Activated T-cell treated with anti-CD3 and anti-CD28 coated beads for 1 hour (primary cell): ENCODE data around the gene STX2.
A peak's percentile ranks its signal among the peaks of the same experiment; 100 is the strongest.

Experiments
- DNase-seq: peaks from one replicate; pipeline ENCODE4 v3.0.0-alpha.2; 2020; ENCODE audit warnings: low read depth

The STX2 gene

DNA sequence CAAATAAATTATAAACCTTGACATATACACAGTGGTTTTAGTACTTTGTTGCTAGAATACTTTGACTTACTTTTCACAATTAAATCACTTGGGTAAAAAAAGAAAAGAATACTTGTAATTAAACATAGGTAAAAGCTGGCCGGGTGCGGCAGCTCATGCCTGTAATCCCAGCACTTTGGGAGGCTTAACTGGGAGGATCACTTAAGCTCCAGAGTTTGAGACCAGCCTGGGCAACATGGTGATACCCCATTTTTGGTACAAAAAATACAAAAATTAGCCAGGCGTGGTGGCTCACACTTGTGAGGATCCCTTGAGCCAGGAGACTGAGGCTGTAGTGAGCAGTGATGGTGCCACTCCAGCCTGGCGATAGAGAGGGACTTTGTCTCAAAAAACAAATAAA lies 7.8 kb downstream of the STX2 start:
- no peak for DNase-seq

GRCh38 chr12:130830246-130830551 lies 8.9 kb downstream of the STX2 start:
- DNase-seq: no peak

- no peak for DNase-seq
Measured at GRCh38 chr12:130829391-130830245, 9.4 kb downstream of the STX2 start.

GRCh38 chr12:130828895-130829294 lies 10.2 kb downstream of the STX2 start:
- no peak for DNase-seq

DNA sequence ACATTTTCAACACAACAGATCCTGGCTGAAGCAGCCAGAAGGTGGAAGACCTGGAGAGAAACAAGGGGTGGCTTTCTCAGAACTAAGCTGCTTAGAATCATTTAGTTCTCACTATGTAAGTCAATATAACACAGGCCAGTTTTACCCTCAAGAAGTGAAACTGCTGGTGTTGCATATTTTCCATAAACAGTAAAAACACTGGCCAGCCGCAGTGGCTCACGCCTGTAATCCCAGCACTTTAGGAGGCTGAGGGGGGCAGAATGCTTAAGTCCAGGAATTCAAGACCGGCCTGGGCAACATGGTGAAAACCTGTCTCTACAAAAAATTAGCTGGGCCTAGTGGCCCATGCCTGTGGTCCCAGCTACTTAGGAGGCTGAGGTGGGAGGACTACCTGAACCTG lies 11.6 kb downstream of the STX2 start:
- DNase-seq: no peak

GRCh38 chr12:130826151-130826801 lies 12.8 kb downstream of the STX2 start:
- peak; percentile 62 for DNase-seq

DNA sequence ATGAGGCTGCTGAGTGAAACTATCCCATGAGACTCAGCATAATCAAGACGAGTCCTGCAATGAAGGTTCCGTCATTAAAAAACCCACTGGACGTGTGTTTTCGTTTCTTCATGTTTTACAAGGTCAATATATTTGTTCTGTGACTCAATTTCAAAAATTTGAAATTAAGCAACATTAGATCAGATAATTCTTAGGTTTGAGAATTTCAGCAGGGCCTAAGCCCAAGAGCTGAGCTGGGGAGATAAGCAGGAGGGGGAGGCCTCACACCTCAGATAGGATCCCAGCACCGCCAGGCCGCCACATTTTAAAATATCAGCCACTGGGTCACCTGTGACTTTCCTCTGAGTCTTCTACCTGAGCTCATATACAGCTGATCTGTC lies 13.3 kb downstream of the STX2 start:
- DNase-seq: no peak

DNA sequence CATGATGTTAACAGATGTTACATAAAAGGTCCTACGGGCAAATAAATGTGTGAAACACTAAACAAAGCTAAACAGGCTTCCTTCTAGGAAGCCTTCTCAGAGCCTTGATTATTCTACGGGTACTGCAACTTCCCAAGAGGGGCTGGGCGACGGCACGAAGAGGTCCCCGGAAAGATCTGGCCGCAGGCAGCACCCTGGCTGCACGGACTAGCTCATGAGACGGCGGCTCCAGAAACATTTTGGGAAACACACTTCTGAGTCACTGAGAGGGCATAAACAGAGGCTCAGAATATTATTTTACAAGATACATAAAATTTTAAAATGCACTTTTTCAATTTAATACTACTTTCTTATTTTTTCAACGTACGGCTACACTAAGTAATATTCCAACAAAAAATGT lies 19.4 kb downstream of the STX2 start:
- DNase-seq: no peak

DNA sequence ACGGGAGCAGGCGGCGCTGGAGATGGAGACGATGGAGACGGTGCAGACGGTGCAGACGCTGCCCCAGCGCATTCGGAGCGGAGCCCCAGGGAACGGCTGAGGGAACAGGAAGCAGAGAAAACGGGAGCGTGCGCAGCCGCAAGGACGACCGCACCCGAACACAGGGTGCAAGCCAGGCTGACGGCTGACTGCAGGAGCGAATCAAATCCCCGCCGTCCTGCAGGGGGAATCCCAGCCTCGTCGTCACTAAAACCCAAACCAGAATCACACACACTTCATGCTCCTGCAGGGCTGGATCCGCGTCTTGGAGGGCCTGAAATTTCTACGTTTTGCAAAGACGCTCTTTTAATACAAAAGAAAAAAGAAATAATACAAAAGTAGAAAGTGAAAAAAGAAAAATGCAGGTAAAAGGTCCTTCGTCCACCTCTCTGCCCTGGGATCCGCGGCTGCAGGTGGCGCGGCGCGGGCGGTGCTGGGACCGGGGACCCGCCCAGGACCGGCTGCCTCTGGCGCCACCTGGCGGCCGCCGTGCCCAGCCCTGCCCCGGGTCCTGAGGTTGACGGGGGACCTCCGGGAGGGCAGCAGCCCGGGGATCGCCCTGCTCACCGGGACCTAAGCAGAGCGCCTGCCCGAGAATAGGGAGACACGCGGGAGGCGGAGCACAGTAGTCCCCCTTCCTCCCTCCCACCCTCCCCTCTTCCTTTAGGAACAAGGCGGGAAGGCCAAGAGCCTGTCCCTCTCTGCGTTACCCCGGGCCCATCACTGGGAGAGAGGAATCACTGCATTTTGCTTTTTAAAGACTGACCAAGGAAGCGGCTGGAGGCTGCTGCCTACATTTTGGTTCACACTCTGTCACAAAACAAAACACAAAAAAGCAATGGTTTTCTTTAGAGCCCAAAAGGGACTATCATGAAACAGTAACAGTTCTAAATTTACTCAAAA lies 20.1 kb downstream of the STX2 start:
- DNase-seq: peak; percentile 69

DNA sequence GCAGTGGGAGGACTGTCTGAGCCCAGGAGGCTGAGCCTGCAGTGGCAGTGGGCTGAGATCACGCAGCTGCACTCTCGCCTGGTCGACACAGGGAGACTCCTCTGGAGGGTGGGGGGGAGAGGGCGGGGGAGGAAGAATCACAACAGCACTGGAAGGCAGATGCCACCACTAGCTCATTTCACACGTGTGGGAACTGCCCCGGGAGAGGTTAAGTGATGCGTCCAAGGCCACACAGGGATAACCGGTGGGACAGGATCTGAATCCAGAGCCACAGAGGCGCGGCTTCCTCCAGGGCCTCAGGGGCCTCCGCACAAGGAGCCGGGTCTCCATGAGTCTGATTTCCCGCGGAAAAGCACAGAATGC lies 20.8 kb downstream of the STX2 start:
- DNase-seq: no peak

DNA sequence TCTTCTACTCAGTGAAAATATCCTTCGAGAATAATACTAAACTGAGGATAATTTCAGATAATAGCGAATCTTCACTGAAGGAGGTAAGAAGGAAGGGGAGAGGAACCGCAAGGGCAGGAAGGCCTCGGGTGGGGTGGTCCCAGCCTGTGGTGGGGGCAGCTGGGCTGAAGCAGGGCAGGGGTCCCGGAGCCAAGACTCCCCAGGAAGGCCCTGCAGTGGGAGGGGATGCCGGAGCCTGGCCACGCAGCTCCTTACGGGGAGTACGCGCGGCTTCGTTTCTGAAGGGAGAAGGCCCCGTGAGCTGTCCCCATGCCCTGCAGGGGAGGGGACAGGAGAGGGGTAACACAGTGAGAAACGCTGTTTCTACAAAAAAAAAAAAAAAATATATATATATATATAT lies 21.2 kb downstream of the STX2 start:
- DNase-seq: no peak

DNA sequence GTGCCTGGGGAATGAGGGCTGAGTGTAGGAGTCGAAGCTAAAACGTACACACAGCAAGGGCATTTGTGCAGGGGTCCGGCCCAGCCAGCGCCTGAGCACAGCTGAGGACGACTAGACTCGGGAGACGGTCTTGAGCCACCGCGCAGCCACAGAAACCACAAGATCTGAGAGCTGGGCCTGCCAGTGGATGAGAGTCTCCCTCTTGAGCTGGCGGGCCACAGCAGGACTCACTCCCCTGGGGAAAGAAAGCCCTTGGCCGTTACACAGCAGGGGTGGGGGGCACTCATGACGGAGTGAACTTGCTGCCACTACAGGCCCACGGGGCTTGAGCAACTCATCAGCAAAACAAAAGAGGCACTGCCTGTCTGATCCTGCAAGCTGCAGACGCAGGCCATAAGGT lies 23.0 kb downstream of the STX2 start:
- no peak for DNase-seq

DNA sequence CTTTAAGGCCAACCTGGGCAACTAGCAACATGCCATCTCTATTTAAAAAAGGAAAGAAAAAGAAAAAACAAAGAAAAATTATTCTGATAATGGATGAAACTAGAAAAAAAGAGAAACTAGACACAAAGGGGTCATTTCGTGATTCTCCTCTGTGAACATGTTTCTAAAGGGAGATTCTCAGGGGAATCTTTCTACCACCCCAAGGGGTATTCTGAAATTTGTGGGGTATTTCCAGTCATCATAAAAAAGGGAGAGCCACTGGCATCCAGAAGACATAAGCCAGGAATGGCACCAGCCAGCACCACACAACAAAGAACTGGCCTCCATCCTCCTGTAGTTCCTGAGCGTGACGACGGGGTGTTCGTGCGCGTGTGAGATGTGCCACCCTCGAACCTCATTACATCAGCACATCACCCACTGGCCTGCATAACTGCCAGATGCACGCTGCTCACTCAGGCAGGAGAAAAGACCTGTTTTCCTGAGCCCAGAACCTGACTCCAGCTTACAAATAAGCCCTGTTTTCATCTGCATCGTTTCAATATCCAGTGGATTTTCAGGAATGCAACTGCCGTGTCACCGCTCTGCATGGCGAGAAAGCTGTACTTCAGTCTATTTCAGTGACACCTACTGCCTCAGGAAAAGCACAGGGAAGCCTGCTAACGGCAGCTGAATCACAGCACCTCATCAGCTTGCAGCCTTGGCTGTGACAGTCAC lies 23.9 kb downstream of the STX2 start:
- DNase-seq: no peak

DNA sequence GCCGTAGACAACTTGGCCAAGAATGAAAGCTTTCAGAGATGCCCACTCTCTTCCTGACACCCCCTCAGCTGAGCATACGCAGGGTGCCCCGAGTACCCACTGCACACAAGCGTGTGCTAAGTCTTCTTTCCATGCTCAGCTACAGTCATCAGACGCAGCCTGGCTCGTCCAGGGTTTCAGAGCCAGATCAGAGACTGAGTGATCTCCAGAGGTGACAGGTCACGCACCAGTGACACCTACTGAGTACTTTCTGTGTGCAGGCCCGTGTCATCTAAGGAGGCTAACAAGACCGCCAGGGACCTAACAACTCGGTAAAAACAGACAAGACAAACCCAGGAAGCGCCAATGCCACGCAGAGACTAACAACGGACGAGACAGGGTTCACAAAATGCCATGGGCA lies 25.1 kb downstream of the STX2 start:
- no peak for DNase-seq

- no peak for DNase-seq
Measured at GRCh38 chr12:130813436-130813835, 25.6 kb downstream of the STX2 start.

DNA sequence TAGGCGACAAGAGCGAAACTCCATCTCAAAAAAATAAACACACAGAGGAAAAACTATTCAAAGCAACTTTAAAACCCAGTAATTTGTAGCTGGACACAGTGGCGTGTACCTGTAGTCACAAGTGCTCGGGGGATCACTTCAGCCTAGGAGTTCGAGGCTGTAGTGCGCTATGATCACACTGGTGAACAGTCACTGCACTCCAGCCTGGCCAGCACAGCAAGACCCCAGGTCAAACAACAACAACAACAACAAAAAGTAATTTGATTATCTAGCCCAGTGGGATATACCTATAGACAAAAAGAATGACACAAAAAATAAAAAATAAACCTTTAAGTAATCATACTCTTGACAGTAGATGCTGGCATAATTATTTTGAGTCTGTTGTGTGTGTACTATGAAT lies 29.3 kb downstream of the STX2 start:
- DNase-seq: no peak

GRCh38 chr12:130807309-130807708 lies 31.7 kb downstream of the STX2 start:
- no peak for DNase-seq

DNA sequence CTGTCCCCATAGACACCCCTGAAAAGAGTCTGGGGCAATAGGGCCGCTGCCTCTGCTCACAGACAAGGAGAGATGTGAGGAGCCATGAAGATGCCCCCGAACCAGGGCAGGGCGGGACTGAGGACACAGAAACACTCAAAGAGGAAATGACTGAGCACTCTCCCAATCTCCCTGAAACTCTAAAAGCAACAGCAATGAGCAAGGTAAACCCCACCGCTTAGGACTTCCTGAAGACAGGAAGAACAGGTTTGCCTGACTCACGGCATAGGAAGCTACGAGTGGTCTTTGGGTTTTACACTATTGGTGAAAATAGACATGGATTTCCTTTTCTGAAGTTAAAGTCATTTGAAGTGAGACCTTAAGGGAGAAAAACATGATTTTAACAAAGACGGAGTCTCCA lies 32.5 kb downstream of the STX2 start:
- no peak for DNase-seq

DNA sequence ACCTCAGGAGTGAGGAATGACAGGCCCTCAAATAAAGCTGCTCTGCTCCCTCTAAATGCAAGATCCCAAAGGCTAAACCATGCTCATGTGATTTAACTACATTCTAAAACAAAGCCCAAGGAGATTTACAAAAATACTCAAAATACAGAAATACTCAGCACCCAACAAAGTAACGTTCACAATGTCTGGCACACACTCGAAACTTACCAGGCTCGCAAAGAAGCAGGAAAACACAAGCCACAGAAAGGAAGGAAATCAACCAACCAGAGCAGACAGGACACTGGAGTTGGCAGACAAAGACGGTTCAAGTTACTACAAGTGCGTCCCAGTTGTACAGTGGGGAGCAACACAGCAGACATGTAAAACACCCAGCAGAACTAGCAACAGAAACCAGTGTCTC lies 33.4 kb downstream of the STX2 start:
- DNase-seq: no peak

- no peak for DNase-seq
Measured at GRCh38 chr12:130804216-130804615, 34.8 kb downstream of the STX2 start.

DNA sequence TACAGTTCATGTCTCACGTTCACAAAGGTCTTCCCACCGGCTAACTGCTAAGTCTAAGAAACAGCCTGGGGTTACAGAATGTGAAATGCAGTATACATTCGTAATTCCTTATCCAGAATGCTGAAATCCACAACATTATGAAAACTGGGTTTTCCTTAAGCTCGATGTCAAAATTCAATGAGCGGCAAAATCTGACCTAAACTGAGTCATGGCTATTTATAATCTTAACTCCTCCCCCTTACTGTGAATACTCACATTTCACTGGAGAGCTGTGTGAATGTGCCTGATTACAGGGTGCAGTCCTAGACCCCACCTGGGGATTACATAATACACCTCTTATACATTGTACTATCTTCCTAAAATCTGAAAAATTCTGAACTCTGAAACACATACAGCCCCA lies 35.3 kb downstream of the STX2 start:
- DNase-seq: no peak

- DNase-seq: no peak
Measured at GRCh38 chr12:130800312-130800711, 38.7 kb downstream of the STX2 start.
